Activated CD4-positive, alpha-beta T cell treated with anti-CD3 and anti-CD28 coated beads, Interleukin-2, amount 50 U/mL, for 24 hours (primary cell): ENCODE results near the gene PTGDS.
A peak's percentile ranks its signal among the peaks of the same experiment; 100 is the strongest.
"Not testable (repeated sequence)": the region's sequence is repeated elsewhere in the genome, so short reads cannot be mapped to it uniquely, and the experiment has no call there.

Experiments used
- DNase-seq, 2 donors: peaks; one replicate each; pipeline ENCODE4 v3.0.0-alpha.2; 2020; ENCODE audit warnings: low read depth in 1 of 2, low spot score in 1 of 2

PTGDS gene

DNA sequence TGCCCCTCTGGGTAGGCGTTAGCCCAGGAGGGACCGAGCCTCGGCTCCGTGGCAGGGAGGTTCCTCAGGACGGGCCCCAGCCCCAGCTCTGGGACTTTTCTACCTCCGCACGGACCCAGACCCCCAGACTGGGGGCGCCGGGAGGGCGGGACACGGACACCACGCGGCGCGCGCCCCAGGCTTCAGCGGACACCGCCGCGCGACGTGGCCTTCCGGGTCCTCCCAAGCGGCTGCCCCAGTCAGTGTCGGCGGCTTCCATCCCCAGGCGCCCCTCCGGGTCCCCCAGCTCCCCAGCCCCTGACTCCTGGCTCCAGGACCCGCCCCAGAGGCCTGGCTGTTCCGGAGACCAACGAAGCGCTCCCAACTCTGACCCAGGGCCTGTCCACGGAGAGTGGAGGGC, 8.5 kb downstream of the PTGDS start:
- no peak for DNase-seq

DNA sequence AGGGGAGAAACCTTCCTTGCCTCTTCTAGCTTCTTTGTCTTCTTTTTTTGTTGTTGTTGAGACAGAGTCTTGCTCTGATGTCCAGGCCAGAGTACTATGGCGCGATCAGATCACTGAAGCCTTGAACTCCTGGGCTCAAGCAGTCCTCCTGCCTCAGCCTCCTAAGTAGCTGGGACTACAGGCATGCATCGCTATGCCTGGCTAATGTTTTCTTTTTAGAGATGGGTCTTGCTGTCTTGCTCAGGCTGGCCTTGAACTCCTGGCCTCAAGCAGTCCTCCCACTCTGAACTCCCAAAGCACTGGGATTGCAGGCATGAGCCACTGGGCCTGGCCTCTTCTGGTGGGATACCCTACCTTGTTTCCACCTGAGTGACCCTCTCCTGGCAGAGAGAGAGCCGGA, 11.6 kb downstream of the PTGDS start:
- DNase-seq, result no peak

DNA sequence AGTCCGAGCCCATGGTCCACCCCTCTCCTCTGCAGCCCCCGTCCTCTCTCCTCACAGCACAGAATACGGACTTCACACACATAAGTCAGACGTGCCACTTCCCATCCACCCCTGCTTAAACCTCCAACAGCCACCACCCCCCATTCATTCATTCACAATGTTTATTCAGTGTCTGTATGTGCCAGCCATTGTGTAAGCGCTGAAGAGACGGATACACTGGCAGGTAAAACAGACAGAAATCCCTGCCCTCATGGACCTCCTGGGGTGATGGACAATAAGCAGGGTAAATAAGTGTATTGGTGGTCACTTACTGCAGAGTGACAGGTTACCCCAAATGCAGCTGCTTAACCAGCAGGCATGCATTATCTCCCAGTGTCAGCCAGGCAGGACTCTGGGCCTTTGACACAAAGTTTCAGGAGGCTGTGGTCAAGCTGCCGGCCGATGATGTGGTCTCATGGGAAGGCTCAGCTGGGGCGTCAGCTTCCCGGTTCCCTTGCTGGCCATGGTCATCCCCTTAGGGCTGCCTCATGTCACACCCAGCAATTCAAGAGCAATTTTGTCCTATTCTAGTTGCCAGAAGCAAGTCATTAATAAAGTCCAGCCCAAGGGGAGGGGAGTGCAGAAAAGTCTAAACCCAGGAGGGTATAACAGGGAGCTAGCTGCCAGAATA, 13.1 kb downstream of the PTGDS start:
- DNase-seq, result no peak

DNA sequence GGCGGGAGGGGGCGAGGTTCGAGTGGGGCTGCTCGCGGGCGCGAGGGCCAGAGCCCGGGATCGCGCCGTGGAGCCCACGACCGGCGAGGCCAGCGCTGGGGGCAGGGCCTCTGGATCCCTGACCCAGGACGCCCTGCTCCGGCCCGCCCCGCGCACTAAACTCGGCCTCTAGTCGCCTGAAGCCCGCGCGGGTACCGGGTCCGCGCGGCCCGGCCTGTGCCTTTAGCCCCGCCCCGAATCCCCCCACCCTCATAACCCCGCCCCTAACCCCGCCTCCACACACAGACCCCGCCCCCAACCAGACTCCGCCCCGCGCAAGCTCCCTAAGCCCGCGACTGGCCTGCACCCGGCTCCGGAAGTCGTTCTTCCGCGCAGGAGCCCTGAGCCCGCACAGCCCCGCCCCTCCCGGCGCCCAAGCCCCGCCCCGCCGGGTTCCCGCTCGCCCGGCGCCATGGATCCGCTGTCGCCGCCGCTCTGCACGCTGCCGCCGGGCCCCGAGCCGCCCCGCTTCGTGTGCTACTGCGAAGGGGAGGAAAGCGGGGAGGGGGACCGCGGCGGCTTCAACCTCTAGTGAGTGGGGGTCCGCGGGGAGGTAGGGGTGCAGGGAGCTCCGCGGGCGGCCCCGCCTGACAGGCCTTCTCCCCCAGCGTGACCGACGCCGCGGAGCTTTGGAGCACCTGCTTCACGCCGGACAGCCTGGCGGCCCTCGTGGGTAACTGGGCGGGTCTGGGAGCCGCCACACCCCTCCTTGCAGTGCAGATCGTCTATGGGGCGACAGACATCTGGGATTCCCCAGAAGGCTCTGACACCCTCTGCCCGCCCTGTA, 14.9 kb downstream of the PTGDS start, which contains the start of gene PAXX:
TSS of gene PAXX (plus strand) at position 430 of the 826 bp plus-strand sequence. CDS start at position 452, 22 bp downstream.
- DNase-seq, result peak; percentile 87

DNA sequence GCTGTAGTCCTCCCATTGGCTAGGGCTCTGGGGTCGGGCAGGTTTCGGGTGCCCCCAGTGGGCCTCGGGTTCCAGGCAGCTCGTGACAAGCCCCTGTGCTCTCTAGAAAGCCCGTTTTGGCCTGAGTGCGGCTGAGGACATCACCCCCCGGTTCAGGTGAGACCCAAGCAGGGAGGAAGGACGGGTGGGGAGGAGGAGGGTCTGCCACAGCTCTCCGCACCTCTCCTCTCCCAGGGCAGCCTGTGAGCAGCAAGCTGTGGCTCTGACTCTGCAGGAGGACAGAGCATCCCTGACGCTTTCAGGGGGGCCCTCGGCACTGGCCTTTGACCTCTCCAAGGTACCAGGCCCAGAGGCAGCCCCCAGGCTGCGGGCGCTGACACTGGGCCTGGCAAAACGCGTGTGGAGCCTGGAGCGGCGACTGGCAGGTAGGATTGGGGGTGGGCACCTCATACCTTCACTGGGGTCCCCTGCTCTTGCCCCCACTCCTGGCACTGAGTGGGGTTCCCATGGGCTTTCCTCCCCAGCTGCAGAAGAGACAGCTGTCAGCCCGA, 15.6 kb downstream of the PTGDS start:
- DNase-seq, result no peak

DNA sequence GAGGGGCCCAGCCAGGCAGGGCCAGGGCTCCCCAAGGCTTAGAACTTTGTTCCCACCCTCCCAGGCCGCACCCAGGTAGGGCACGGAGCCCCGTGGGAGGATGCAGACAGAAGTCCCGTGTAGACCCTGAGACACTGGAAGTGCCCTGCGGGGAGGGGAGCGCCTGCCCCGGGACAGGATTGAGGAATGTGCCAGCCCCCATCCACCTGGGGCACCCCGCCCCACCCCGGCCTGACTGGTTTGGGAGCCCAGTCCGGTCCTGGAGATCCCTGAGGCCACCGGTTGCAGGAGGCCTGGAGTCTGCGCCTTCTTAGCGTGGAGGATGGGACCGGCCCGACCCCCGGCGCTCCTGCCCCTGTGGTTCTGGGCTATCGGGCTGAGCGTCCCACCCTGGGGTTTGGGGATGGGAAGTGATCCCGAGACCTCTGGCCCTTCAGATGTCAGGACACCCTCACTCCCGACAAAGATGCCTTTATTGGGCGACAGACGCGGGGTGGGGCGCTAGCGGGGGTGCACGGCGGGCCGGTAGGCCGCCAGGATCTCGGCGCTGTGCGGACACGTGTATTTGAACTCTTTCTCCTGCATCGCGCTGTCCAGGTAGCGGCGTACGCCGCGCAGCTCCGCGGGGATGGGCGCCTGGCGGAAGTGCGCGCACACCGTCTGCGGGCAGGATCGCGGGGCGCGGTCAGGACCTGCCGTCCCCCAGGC, 17.0 kb downstream of the PTGDS start:
- no peak for DNase-seq

DNA sequence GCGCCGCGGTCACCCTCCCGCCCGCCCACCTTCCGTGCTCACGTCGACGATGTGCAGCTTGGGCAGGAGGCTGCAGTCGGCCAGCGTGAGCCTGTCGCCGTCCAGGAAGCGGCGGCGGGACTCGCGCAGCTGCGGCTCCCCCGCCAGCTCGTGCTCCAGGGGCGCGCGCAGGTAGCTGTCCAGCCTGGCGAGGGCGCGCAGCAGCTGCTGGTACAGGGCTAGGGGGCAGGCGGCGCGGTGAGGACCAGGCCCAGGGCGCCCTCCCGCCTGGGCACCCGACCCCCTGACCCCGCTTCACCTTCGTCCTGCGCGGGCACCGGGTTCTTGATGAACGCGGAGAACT, 17.6 kb downstream of the PTGDS start:
- no peak for DNase-seq

DNA sequence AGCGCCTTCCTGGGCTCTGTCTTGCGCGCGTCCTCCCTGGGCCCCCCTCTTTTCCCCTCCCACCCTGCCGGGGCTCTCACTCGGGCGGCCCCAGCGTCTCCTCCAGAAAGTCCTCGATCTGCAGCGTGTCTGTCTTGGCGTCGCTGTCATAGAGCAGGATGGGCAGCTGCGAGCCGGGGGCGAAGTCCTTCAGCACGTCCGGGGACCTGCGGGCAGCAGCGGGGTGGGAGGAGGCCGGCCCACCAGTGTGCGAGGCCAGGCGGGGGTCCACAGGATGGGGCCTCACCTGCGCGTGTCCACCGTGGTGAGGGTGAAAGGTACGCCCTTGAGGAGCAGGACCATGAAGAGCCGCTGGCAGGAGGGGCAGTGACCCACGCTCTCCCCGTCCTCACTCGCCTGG, 18.1 kb downstream of the PTGDS start:
- no peak for DNase-seq

DNA sequence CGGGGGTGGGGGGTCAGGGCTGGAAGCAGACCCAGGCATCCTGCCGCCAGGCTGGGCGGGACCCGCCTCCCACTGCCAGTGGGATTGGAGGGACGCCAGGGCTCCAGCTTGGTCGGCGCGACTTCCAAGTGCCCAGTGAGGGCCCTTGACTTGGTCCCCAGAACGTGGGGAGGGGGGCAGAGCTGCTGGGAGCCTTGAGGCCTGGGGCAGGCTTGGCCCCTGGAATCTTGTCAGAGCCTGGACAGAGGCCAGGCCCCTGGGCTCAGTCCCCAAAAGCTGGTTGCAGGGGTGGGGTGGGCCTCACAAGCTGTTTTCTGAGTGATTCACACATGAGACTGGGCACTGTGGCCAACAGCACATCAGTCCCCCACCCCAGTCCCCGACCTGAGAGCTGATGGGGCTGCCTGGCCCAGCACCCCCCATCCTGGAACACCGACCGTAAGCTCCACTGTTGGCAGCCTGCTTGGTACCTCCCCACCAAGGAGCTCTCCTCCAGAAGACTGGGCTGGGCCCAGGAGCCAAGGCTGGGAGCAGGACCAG, 18.5 kb downstream of the PTGDS start:
- no peak for DNase-seq

DNA sequence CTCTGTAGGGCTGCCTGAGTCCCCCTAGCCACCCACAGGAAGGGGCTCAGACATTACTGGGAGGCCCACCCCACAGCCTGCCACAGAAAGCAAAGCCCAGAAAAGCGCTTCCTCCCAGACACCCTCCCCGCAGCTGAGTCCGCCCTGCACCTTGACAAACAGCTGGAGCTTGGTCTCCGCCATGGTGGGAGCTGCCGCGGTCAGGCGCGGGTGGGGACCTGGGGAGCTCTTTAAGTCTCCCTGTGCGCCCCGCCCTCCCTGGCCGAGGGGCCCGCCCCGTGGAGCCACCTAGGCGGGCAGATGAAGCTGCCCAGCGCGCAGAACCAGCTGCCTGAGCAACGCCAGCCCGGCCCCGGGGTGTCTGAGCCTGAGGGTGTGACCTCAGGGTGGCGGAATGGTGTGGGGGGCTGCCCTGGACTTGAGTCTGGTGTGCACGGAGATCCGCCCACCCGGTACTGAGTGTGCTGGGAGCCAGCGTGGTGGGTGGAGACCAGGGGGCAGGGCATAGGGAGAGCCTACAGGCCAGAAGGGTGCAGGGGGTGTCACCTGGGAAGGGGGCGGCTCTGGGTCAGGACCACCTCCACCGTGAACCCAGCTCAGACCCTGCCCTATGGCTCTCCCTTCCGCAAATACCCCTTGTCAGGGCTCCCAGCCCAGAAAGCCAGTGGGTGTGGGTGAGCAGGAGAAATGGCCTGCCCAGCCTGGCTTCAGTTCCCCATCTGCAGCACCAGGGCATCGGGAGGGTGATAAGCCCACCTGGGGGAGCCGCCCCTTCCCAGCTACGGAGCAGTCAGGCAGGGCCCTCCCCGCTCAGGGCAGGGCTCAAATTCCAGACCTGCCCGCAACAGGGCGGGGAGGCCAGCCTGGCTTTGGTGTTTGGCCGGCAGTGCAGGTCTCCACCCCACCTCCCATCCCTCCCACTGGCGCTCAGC, 19.3 kb downstream of the PTGDS start, which contains the start of gene CLIC3:
TSS of gene CLIC3 (minus strand) at position 208 of the 932 bp plus-strand sequence. CDS start at position 183, 25 bp downstream.
- no peak for DNase-seq

DNA sequence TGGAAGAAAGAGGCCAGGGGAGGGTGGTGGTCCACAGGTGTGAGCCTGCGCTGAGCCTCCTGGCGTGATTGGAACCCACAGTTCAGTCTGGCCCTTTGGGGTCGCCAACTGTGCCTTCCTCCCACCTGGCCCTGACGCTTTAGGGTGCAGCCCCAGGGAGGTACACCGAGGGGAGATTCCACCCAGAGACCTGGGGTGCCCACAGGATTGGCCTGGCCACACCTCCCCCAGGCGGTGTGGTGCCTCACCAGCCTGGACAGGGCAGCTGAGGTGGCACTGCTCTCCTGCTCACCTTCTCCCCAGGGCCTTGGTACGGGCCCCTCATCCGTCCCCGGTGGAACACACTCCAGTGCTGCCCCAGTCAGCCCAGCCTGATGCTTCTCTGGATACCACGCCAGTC, 20.1 kb downstream of the PTGDS start:
- no peak for DNase-seq

DNA sequence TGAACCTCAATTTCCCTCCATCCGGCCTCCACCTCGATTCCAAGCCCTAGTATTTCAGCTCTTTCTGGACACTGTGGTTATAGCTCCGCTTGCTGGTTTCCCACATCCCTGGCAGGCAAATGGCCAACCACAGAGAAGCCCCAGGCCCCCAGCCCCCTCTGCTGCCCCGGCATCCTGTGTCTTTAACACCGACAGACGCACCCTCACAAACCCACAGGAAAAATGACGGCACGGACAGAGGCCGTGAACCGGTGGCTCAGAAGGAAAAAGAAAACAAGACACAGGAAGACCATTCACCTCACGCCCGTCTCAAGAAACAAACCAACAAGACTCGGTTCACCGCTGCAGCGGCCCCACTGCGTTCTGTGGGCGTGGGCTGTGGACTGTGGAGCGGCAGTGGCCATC, 20.5 kb downstream of the PTGDS start:
- DNase-seq, result no peak

DNA sequence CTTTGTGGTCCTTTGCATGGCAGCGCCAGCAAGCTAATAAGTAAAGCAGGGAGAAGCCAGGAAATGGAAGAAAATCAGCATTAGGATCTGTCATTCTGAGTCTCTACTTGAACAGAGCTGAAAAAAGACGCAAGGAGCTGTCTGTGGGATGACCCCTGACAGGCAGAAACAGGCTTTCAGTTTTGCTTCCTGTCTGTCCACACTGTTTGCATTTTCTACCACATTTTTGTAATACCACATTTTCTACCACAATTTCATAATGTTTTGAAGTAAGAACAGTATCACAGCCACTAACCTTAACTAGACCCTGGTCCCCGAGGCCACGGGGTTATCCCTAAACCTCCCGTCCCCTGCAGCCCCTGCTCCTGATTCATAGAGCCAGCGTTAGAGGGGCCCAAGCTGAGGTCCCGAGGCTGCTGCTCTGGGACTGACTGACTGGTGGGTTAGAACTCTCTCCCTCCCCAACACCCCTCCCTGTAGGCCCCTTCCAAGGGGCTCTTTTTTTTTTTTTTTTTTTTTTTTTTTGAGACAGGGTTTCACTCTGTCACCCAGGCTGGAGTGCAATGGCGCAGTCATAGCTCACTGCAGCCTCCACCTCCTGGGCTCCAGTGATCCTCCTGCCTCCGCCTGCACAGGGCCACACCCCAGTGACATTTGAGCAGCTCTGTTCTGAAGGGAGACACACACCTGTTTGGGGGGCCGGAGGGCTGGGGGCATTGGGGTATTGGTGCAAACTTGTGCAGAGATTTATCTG, 23.1 kb downstream of the PTGDS start:
- DNase-seq, result no peak

DNA sequence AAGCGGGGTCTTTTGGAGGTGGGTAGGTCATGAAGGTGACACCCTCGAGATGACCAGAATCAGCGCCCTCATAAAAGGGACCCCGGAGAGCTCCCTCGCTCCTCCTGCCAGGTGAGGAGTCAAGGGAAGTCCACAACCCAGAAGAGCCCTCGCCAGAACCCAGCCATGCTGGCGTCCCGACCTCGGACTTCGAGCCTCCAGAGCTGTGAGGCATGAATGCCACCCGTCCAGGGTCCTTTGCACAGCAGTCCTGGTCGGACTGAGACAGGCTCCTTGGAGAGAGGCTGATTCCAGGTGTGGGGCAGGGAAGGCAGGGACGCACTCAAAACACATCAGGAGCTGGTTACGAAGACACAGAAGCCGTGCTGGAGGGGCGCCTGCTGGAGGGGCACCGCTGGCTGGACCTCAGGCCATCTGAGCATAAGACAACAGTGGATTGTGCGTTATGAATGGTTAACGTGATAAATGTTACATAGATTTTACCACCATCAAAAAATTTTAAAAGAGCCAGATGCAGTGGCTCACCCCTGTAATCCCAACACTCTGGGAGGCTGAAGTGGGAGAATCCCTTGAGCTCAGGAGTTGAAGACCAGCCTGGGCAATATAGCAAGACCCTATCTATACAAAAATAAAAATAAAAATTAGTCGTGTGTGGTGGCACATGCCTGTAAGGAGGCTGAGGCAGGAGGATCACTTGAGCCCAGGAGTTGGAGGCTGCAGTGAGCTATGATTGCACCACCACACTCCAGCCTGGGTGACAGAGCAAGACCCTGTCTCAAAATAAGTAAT, 24.7 kb downstream of the PTGDS start:
- DNase-seq, result no peak

DNA sequence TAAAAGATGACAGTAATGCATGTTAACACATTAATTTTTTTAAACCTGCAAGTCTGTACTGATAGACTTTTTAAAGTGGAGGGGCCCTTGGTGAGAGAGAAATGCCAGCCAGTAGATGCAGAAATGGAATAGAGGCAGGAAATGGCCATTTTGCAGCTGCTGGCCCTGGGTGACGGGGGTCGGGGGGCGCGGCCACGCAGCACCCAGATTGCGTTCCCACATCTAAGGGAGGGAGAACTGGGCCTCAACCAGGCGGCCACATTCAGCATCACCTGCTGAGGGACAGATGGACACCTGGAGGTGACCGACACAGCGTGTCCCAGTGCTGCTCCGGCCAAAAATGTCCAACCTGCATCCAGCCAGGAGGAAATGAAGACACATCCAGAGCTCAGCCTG, 25.3 kb downstream of the PTGDS start:
- DNase-seq, result no peak

DNA sequence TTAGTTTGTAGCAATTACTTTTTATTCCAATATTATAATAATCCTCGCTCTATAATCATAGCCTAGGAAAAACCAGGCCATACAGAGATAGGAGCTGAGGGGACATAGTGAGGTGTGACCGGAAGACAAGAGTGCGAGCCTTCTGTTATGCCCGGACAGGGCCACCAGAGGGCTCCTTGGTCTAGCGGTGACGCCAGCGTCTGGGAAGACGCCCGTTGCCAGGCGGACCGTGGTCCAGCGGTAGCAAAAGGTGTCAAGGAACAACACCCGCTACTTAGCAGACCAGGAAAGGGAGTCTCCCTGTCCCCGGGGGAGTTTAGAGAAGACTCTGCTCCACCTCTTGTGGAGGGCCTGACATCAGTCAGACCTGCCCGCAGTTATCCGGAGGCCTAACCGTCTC, 27.0 kb downstream of the PTGDS start:
- DNase-seq, result not testable (repeated sequence)

DNA sequence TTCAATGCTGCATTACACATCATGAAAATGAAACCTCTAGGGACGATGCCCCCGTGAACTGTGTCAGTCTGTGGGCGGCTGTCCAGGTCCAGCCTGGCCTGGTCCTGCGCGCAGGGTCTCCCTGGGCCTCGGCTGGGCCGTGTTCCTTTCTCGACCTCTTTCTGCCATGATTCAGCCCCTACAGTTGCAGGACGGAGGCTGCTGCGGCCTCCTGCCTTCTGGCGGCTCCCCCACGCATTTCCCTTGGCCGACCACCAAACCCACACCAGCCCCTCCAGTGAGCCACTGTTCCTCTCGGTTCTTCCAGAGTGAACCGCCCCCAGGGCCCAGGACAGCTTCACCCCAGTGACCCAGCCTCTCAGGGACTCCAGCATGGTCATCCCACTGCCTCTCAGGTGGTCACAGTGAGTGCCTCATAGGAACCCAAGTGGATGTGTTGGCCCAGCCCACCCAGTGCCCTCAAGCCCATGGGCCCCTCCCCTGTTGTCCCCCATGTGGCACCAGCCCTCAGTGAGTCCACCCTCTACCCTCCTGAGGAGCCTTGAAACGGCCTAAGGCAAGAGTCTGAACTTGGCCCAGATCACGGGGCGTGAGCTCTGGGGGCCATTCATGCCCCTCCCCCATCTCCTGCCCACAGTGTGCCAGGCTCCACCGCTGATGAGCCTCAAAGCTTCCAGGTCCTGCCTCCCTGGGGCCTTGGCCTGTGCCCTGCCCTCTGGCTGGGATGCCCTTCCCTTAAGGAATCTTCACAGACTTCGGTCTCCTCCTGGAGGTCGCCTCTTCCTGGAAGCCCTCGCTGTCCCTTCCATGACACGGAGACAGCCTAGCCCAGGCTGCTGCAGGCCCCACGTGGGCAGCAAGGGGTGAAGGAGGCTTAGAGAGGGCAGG, 29.1 kb downstream of the PTGDS start:
- DNase-seq, result no peak
